SK-N-SH treated with all-trans-retinoic acid at 6 μM for 48 hours (cell line): ENCODE measurements around the gene VAV1.
"Not testable (repeated sequence)": the region's sequence is repeated elsewhere in the genome, so short reads cannot be mapped to it uniquely, and the experiment has no call there.

Source experiments
- CSRNP3 ChIP-seq: fragments of 250-450 bp; sonication (Bioruptor Pico); IDR thresholded peaks from 2 replicates; pipeline ENCODE4 v1.5.1; 2021; ENCODE audit warnings: mild to moderate bottlenecking, moderate library complexity
- PATZ1 ChIP-seq: fragments of 250-450 bp; sonication (Bioruptor Pico); IDR thresholded peaks from 2 replicates; pipeline ENCODE4 v1.8.0; 2020; ENCODE audit warnings: mild to moderate bottlenecking, moderate library complexity, borderline replicate concordance
- SNAI2 ChIP-seq: fragments of 250-450 bp; sonication (Bioruptor Pico); IDR thresholded peaks from 2 replicates; pipeline ENCODE4 v1.5.0; 2020; ENCODE audit warnings: mild to moderate bottlenecking, moderate library complexity
- ZFP30 ChIP-seq: fragments of 450-650 bp; formaldehyde crosslinking; IDR thresholded peaks from 2 replicates; pipeline ENCODE4 v1.5.0; 2022; ENCODE audit warnings: mild to moderate bottlenecking, moderate library complexity
- ZNF565 ChIP-seq: fragments of 450-650 bp; formaldehyde crosslinking; conservative IDR thresholded peaks from 2 replicates; pipeline ENCODE4 v1.5.0; 2020; ENCODE audit warnings: low read depth, mild to moderate bottlenecking, moderate library complexity

- TF ChIP-seq PATZ1 (CRISPR knock-in tag); ZNF565 (CRISPR knock-in tag); CSRNP3 (CRISPR knock-in tag); ZFP30 (CRISPR knock-in tag); SNAI2: not testable (repeated sequence)
These were observed 27.8 kb downstream of the VAV1 start for GRCh38 chr19:6800160-6800790.
